Glomerular visceral epithelial cell (primary cell): Measurements from ENCODE around the gene PLPP4.

Source experiments
- DNase-seq: peaks from one replicate; pipeline ENCODE4 v3.0.0-alpha.2; 2016; ENCODE audit errors: extremely low spot score

PLPP4 gene

GRCh38 chr10:120486671-120487205 is 29.7 kb downstream of the PLPP4 start:
- no peak for DNase-seq

- DNase-seq, result no peak
Observed at GRCh38 chr10:120490288-120490687, 33.3 kb downstream of the PLPP4 start.

GRCh38 chr10:120492346-120492745 is 35.3 kb downstream of the PLPP4 start:
- DNase-seq, result no peak

GRCh38 chr10:120493411-120494312 is 36.6 kb downstream of the PLPP4 start:
- DNase-seq, result no peak

- DNase-seq, result no peak
Observed at GRCh38 chr10:120494313-120494710, 37.3 kb downstream of the PLPP4 start.

DNA sequence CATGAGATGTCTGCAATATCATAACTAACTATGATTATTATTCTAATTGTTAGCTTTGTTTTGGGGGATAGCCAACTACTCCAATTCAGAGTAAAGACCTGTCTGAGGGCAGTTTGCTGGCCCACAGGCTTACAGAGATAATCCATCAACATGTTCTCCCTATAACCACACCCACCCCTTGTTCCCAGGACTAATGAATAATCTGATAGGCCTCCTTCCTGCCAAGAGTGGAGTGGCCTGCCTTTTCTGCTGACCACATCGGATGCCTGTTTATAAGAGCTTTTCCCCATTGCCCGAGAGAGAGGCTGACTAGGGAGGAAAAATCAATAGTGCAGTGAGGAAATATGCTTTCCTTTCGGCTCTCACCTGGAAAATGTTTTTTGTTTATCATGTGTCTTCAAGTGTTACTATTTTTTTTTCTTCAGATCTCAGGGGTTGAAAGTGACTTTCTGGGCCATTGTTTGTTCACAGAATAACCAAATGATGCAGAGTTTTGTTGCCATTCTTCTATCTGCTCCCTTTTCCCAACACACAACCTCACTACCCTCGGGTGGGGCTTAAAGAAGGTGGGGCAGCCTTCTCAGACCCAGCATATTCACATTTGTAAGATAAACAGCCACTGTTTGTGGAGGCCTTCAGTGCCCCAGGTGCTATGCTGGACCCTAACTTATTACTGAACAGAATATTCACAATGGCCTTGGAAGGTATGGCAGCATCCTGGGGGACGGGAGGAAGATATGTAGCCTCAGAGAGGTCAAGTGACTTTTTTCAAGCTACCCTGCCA is 38.4 kb downstream of the PLPP4 start:
- DNase-seq, result peak; percentile 50

DNA sequence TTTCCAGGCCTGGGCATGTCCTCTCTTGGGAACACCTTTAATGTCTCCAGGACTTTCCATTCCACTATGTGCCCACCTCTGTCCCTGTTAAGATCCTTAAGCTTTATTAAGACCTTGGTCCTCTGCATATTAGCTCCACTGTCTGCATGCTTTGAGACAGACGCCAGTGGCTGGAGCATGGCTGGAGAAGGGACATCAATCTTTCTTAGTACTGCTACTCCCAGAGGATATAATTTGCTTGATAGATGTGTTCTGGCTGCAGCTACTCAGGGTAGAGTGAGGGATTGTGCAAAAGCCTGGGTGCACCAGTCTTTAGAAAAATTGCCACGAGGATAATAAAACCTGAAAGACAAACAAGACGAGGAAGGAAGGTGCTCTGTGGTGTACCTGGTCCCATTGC is 42.9 kb downstream of the PLPP4 start:
- DNase-seq, result no peak

DNA sequence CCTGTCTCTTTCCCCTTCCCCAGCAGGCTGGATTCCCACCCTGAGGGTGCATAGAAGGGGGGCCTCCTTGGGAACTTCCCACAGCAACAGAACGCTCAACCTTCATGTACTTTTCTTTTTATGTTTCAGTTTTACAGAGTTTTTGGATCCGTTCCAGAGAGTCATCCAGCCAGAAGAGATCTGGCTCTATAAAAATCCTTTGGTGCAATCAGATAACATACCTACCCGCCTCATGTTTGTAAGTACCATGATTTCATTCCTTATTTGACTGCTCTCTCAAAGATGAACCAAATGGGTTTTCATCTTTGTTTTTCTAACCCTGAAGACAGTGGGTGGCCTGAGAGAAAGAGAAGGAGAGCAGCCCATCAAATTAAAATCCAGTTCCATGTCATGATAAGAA is 46.7 kb downstream of the PLPP4 start:
- DNase-seq, result peak; percentile 52

- DNase-seq, result peak; percentile 54
Observed at GRCh38 chr10:120504227-120504626, 47.2 kb downstream of the PLPP4 start.

DNA sequence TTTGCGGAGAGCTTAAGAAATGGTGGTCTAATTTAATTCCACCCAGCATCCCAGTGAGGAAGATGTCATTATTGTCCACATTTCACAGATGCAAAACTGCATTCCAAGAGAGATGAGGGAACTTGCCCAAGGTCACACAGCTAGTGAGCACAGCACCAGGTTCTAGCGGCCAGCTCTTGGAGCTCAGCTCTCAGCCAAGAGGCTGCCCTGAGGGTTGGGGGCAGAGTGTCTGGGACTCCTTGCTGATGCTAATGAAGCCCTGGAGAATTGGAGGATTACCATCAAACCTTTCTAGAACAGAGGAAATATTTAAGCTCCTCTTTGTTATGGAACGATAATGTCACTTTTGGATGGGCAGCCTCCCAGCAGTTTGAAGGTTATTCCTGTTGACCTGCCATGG is 48.0 kb downstream of the PLPP4 start:
- no peak for DNase-seq

DNA sequence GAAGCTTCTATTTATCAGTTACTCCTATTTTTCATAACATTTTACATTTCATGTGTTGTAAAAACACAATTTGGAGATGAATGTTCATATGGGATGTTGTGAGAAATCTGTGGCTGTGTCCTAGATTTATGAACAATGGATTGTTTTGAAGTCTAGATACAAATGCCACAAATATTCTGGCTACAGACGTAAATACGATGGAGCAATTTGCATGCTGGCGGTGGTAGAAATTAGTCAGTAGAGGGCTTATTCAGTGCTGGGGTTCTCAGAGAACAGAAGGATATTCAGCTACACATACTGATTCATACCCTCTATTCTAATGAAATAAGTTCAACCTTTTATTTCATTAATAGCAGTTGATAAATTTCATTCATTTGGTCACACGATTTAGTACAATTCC is 48.8 kb downstream of the PLPP4 start:
- DNase-seq, result no peak

DNA sequence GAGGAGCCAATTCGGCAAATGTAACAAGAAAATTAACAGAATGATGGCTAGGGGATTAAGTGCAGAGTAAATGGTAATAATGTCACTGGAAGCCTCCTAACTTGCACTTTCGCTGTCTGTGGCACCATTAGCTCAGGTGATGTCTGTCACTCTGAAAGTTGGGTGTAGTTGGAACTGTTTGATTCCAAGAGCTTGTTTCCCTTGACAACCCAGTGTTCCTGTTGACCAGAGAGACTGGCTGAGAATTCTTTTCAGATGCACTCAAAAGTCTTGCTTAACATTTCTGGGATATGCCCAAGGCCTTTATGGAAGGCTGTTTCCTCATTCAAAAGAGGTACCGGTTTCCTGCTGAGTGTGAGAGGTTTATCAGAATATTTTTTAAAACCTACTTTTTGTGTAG is 49.6 kb downstream of the PLPP4 start:
- DNase-seq, result no peak

DNA sequence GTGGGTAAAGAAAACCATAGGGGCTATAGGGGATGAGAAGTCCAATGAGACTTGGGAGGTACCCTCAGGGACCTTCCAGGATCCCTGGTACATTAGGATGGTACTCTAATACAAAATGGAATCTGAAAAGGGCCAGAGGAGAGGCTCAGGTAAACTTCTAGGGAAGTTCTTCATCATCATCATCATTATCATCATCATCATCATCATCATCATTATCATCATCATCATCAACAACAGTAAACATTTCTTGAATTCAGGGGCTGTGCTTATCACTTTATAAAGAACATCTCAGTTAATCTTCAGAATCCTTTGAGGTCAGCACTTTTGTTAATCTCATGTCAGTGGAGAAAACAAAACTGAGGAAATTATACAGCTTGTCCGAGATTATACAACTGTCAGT is 50.1 kb downstream of the PLPP4 start:
- no peak for DNase-seq

GRCh38 chr10:120507651-120508050 is 50.6 kb downstream of the PLPP4 start:
- no peak for DNase-seq

- DNase-seq, result peak; percentile 95
Observed at GRCh38 chr10:120508393-120508792, 51.4 kb downstream of the PLPP4 start.

DNA sequence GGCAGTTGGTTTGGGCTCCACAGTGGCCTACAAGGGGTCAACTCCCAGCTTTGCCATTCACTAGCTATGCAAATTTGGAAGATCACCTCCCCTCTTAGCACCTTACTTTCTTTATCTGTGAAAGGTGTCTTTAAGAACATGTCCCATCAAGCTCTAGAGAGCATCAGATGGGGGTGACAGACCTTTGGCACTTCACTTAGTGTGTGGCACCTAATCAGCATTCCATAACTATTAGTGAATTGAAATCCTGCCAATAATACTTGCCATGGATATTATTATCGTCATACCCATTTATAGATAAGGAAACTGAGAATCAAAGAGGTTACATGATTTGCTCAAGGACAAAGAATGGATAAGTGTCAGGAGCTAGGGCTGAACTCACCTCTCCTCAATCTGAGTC is 51.9 kb downstream of the PLPP4 start:
- DNase-seq, result no peak

DNA sequence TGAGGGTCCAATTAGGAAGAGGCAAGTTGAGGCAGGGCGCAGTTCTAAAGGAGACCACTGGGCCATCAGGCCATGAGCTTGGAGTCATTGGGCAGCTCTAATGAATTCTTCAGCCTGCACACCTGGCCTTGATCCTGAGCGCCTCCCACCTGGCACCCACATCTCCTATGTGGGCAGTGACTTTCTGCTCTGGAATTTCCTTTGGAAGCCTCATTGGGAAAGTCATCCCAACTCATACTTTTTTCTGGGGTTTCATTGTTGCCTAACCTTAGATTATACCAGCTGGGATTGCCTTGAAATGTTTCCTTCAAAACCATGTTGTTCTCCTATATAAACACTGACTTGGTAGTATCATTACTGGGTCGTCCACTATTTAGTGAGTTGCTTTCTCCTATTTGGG is 54.1 kb downstream of the PLPP4 start:
- peak; percentile 84 for DNase-seq

DNA sequence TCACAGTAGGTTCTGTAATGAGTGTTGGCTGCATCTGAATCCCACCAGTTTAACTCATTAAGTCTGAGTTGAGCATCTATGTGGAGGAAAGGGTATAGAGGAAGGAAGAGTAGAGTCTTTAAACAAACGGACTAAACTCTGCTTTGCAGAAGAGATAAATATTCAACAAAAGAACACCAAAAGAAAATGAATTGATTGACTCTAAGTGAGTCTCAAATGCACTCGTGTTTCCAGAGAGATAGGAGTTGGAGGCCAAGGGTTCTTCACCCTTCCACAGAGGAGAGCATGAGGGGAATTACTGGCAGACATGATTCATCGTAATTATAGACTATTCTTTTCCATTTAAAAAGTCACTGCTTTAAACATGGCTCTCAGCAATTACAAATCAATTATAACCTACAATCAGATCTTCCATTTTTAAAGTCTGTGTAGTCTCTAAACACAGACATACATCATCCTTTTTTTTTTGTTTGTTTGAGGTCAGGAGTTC is 56.3 kb downstream of the PLPP4 start:
- DNase-seq, result no peak

- peak; percentile 34 for DNase-seq
Observed at GRCh38 chr10:120514035-120514620, 57.1 kb downstream of the PLPP4 start.

DNA sequence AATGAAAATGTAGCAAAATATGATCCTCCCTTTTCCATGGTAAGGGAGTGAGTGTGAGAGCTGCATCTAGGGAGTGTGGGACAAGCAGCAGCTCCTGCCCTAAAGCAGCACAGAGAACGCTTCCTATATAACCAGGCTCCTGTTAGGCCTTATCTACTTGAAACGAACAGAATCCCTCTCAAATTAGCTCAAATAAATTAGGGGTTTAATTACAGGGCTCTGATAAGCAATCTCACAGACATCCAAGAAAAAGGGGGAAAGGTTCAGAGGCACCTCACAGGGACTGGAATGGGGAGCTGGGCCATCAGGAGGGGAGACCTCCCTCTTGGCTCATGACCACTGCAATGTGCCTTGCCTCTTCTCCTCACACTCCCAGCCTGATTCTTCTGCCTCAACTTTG is 57.9 kb downstream of the PLPP4 start:
- no peak for DNase-seq

DNA sequence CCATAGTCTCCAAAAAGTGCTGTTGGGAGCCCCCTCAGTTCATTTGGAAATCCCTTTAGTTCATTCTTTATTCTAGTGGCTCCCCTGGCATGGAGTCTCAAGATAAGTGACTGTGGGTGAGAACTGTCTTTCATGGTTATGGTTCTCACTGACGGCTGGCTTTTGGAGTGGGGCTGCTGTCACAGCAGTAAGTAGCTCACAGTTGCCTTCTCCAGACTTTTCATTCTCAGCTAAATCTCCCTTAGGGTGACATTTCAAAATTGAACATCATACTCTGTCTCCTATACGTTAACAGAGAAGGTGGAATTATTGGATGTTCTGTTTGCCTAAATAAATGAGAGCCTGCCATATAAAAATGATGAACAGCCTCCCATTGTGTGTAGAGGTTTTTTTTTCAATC is 58.7 kb downstream of the PLPP4 start:
- no peak for DNase-seq

- no peak for DNase-seq
Observed at GRCh38 chr10:120516426-120516825, 59.4 kb downstream of the PLPP4 start.
